Thyroid gland (tissue), 4 donors: ENCODE measurements around the gene SCGB1A1. TPM values are rescaled to one million over a fixed set of nuclear protein-coding genes. Genes with fewer than 3 reads are reported as not detected.

ENCODE experiments used
- DNase-seq, 2 donors: peaks; one replicate each; pipeline ENCODE4 v3.0.0-alpha.2; 2019
- H3K27ac ChIP-seq, 3 donors: fragments of 200-600 bp; sonication (generic); 1 replicate in 2 of 3; 2 replicates in 1 of 3; pipeline ENCODE4 v1.5.1; 2016 to 2019; ENCODE audit warnings: mild to moderate bottlenecking in 1 of 3, moderate library complexity in 1 of 3
- H3K27me3 ChIP-seq: fragments of 200-600 bp; sonication (generic); one replicate; pipeline ENCODE4 v1.5.1; 2019
- H3K36me3 ChIP-seq, 2 donors: fragments of 200-600 bp; sonication (generic); one replicate each; pipeline ENCODE4 v1.5.1; 2016 to 2019
- H3K4me1 ChIP-seq, 2 donors: fragments of 200-600 bp; sonication (generic); one replicate each; pipeline ENCODE4 v1.5.1; 2017 to 2019
- H3K4me3 ChIP-seq, 3 donors: fragments of 200-600 bp; sonication (generic); replicated peaks in 1 of 3; 1 replicate in 2 of 3; 2 replicates in 1 of 3; pipeline ENCODE4 v1.5.1; 2016; ENCODE audit warnings: mild to moderate bottlenecking in 1 of 3
- H3K9me3 ChIP-seq: fragments of 200-600 bp; sonication (generic); one replicate; pipeline ENCODE4 v1.5.1; 2017
- CTCF ChIP-seq, 6 experiments: fragments of 200-600 bp in 3 of 6; fragments of 450-650 bp in 3 of 6; sonication (generic) in 3 of 6; IDR thresholded peaks; one replicate each; pipeline ENCODE4 v1.5.1; 2016 to 2019; ENCODE audit warnings: antibody characterized with exemption in 6 of 6, mild to moderate bottlenecking in 2 of 6, inconsistent platforms in 1 of 6, moderate library complexity in 1 of 6
- POLR2A ChIP-seq, 2 donors: fragments of 450-650 bp; IDR thresholded peaks; one replicate each; pipeline ENCODE4 v1.6.1; 2017; ENCODE audit warnings: antibody characterized with exemption in 2 of 2, mild to moderate bottlenecking in 2 of 2, moderate library complexity in 1 of 2
- WGBS, 2 donors: methylation state at CpG; one replicate each; pipeline ENCODE4 v1.1.5; 2017; 5-methylcytosine and 5-hydroxymethylcytosine counted together
- intact Hi-C: fragments of 100-400 bp; cut with DNase I; formaldehyde crosslinking; loops from one replicate; pipeline ENCODE4 v1.15.1; 2023
- total RNA-seq, 4 donors: library from RNA; depleted of rRNA; stranded (reverse); fragments of >200 nt; gene quantifications; one replicate each; pipeline ENCODE4 v1.2.3, GENCODE V29; 2016

SCGB1A1 gene
- total RNA-seq, 4 donors from 2014 or later = not detected

- 62 to 72% methylated on average over 11 to 12 of the region's 12 CpGs for WGBS, 2 donors
- no peak overlapping the region for H3K27ac ChIP-seq
- intact Hi-C loops = loop anchor here (10.0 kb wide), 2 partner anchors 302 to 472 kb away; no protein-coding TSS in a partner anchor
- H3K36me3 ChIP-seq = no peaks in the 10 kb centered on the region
- no peak for TF ChIP-seq POLR2A (IDR thresholded peaks at IDR 0.05)
- H3K4me1 ChIP-seq = peaks cover 0 to 4% of the 10 kb centered on the region in 2 donors
- no peaks in the 10 kb centered on the region for H3K9me3 ChIP-seq
- DNase-seq = no peak
- no peaks in the 10 kb centered on the region for H3K27me3 ChIP-seq
- H3K4me3 ChIP-seq = no peak overlapping the region
These were observed 25.7 kb upstream of the SCGB1A1 start for GRCh38 chr11:62393061-62393611.

- no peak overlapping the region for H3K27ac ChIP-seq
- intact Hi-C loops = loop anchor here (10.0 kb wide), 2 partner anchors 301 to 471 kb away; no protein-coding TSS in a partner anchor
These were observed 25.1 kb upstream of the SCGB1A1 start for GRCh38 chr11:62393735-62394134.

GRCh38 chr11:62394825-62395538 lies 23.9 kb upstream of the SCGB1A1 start:
- Histone ChIP-seq H3K4me3 (no peak overlapping the region), H3K36me3 (no peaks in the 10 kb centered on the region), H3K9me3 (no peaks in the 10 kb centered on the region), H3K27me3 (no peaks in the 10 kb centered on the region), H3K27ac (peak overlapping the region; percentile 34 to 61 (median 46)), H3K4me1 (peaks cover 0 to 11% of the 10 kb centered on the region in 2 donors)
- WGBS, 2 donors = 14 to 16% methylated on average over 4 to 14 of the region's 14 CpGs
- intact Hi-C loops = loop anchor here (10.0 kb wide), 2 partner anchors 300 to 470 kb away; no protein-coding TSS in a partner anchor
- TF ChIP-seq POLR2A (IDR thresholded peaks at IDR 0.05) (no peak), CTCF (IDR thresholded peaks at IDR 0.05) (peak; percentile 50 to 83 (median 70))
- DNase-seq = peak; percentile 85 to 89

More at GRCh38 chr11:62393735-62394134, 25.1 kb upstream of the SCGB1A1 start:
- Histone ChIP-seq H3K9me3 (no peaks in the 10 kb centered on the region), H3K27me3 (no peaks in the 10 kb centered on the region), H3K36me3 (no peaks in the 10 kb centered on the region), H3K4me1 (peaks cover 0 to 4% of the 10 kb centered on the region in 2 donors), H3K4me3 (no peak overlapping the region)
- TF ChIP-seq CTCF (IDR thresholded peaks at IDR 0.05) (no peak), POLR2A (IDR thresholded peaks at IDR 0.05) (no peak)
- DNase-seq = no peak
- WGBS, 2 donors = 81% methylated on average over 5 of the region's 5 CpGs

- DNase-seq = no peak
- intact Hi-C loops = loop anchor here (10.0 kb wide), 2 partner anchors 299 to 469 kb away; no protein-coding TSS in a partner anchor
- Histone ChIP-seq H3K4me3 (no peak overlapping the region), H3K27me3 (no peaks in the 10 kb centered on the region), H3K27ac (no peak overlapping the region), H3K36me3 (no peaks in the 10 kb centered on the region), H3K9me3 (no peaks in the 10 kb centered on the region), H3K4me1 (peaks cover 0 to 22% of the 10 kb centered on the region in 2 donors)
- 88 to 93% methylated on average over 10 of the region's 10 CpGs for WGBS, 2 donors
- no peak for TF ChIP-seq POLR2A (IDR thresholded peaks at IDR 0.05)
- TF ChIP-seq CTCF (IDR thresholded peaks at IDR 0.05) = no peak
These were observed 22.8 kb upstream of the SCGB1A1 start for GRCh38 chr11:62395885-62396551.
